ENCODE results near the gene LUC7L.

DNA sequence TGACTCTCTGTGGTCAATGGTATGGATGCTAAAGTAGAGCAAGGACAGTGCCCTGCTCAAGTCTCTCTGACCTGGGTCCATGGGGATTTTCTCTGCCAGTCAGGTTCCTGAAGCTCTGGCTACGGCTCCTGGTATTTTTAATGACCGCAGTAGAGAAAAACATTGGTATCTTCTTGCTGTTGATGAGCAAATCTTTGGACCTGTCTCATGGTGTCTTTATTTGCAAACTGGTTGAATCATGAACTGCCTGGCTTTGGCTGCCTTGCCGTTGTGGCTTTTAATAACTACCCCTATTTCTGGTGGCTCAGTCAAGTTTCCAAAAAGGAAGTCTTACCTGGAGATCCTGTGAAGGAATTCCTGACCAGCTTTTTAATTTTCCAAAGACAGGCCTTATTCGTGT is 14.1 kb upstream of the LUC7L start:
- TF ChIP-seq EZH2 (IDR thresholded peaks at IDR 0.05) (no peak), POLR2AphosphoS5 (IDR thresholded peaks at IDR 0.05; ENCODE audit: borderline replicate concordance, low read depth, low read length) (no peak)

All from SK-N-MC (cell line).